Omental fat pad (tissue), 4 donors: ENCODE measurements around the gene WDFY4. TPM values are rescaled to one million over a fixed set of nuclear protein-coding genes. Genes with fewer than 3 reads are reported as not detected.

Experiments
- ATAC-seq: fragments of 150-250 bp; one replicate; pipeline ENCODE4 v1.9.1; 2016; ENCODE audit warnings: mild to moderate bottlenecking, moderate library complexity; ENCODE audit not compliant: low FRiP score
- DNase-seq: peaks from one replicate; pipeline ENCODE4 v3.0.0-alpha.2; 2019; ENCODE audit warnings: low spot score
- total RNA-seq, 4 donors: library from RNA; depleted of rRNA; stranded (reverse); fragments of >200 nt; gene quantifications; one replicate each; pipeline ENCODE4 v1.1.0, GENCODE V29; 2016
- TF ChIP-seq, protein P1 (sequence below), 3 donors: fragments of 450-650 bp; IDR thresholded peaks; one replicate each; pipeline ENCODE4 v1.5.1; 2016 to 2017; ENCODE audit warnings: antibody characterized with exemption in 3 of 3, mild to moderate bottlenecking in 3 of 3, moderate library complexity in 2 of 3

The WDFY4 gene
- total RNA-seq, 4 donors from 2014 or later: 6.8 to 21.4 (median 10.5) TPM

DNA sequence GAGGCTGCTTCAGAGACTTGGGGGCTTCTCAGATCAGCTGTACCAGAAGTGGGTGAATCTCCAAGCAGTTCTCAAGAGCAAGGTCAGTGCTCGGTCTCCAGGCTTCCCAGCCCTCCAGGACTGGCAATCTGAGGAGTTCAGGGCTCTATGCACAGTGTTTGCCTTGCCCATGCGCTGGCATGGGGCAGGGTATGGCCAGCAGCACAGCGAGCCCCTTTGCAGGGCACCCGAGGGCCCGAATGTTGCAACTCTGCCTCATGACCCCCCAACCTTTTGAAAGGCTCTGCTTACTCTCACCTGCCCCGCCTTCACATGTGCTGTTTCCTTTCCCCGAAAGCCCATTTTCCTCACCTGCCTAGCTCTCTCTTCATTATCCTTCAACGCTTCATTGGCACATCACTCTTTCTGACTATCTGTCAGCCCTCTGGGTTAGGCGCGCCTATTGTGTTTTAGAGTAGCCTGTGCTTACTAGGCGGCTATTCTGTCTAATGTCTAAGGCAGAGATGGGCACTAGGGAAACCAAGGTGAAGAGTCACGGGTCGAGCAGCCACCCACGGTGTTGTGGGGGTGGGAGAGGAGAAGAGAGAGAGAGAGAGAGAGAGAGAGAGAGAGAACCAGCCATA, 83.6 kb downstream of the WDFY4 start:
- TF ChIP-seq, protein P1, sequence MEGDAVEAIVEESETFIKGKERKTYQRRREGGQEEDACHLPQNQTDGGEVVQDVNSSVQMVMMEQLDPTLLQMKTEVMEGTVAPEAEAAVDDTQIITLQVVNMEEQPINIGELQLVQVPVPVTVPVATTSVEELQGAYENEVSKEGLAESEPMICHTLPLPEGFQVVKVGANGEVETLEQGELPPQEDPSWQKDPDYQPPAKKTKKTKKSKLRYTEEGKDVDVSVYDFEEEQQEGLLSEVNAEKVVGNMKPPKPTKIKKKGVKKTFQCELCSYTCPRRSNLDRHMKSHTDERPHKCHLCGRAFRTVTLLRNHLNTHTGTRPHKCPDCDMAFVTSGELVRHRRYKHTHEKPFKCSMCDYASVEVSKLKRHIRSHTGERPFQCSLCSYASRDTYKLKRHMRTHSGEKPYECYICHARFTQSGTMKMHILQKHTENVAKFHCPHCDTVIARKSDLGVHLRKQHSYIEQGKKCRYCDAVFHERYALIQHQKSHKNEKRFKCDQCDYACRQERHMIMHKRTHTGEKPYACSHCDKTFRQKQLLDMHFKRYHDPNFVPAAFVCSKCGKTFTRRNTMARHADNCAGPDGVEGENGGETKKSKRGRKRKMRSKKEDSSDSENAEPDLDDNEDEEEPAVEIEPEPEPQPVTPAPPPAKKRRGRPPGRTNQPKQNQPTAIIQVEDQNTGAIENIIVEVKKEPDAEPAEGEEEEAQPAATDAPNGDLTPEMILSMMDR (IDR thresholded peaks at IDR 0.05): no peak
- no peak for ATAC-seq

DNA sequence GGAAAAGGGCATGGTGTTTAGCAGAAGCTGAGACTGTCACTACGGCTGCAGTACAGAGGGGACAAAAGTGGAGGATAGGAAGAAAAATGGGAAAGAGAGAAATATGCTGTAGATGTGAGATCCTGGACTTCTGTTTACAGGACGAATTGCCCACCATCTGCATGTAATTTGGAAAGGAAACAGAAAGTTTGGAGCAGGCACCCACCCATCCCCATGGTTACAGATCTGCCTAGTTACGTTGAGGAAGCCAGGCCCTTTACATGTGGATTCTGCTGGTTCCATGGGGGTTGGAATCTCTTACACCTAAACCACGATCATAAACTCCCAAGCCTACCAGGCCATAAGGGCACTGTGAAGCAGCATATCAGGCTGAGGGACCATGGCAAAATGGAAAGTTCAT, 84.3 kb downstream of the WDFY4 start:
- ATAC-seq (no peak), DNase-seq (no peak)
- TF ChIP-seq, protein P1 (IDR thresholded peaks at IDR 0.05): no peak

More for the DNA sequence above, 83.6 kb downstream of the WDFY4 start:
- no peak for DNase-seq

DNA sequence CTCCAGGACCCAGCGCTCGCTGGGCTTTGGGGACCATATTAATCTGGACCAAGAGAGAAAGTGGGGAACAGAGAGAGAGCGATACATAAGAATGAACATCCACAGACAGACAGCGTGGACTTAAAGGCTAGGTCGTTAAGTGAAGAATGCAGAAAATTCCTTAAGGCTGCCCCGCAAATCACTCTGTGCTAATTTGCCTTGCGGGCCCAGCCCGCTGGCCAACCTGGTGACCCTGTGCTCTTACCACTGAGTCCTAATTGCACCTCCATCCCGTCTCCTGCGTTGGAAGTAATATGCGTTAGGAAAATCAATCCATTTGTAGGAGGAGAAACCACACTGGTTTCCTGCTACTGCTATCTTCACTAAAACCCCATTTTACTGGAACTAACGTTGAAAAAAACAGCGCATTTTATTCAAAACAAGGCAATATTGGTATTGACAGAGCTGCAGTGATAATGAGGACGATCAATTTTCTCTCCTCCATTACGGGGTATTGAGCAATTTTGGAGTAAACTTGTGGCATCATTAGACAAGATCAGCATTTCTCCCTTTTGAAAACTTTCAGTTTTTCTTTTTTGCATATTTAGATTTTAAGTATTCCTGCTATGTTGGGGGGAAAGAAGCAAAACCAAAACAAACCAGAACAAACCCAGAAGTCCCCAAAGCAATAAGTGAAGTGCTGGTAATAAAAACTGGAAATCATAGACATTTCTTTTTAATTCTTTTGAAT, 85.2 kb downstream of the WDFY4 start:
- TF ChIP-seq, protein P1 (IDR thresholded peaks at IDR 0.05): no peak
- no peak for DNase-seq
- no peak for ATAC-seq

DNA sequence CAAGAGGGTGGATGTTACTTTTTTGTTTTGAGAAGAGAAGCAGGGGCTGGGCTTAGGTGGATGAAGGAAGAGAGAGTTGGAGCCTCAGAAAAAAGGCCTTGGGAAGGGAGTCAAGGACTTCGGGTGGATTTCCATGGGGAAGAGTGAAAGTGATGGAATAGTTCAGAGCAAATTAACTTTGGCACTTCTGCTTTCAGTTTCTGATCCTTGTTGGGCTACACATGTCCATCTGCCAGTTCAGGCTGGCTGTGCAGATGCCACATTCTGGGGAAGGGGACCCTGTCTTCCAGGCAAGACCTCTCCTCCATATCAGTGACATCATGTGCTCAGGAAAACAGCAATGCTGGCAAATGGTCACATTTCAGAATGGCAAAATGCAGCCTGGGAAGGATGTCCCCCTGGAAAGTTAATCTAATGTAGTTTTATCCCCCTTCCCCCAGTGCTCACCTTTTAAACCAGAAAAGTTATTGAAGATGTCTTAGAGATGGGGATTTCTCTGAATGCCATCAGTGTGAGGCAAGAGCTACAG, 86.0 kb downstream of the WDFY4 start:
- no peak for DNase-seq
- no peak for ATAC-seq
- TF ChIP-seq, protein P1 (IDR thresholded peaks at IDR 0.05): no peak

DNA sequence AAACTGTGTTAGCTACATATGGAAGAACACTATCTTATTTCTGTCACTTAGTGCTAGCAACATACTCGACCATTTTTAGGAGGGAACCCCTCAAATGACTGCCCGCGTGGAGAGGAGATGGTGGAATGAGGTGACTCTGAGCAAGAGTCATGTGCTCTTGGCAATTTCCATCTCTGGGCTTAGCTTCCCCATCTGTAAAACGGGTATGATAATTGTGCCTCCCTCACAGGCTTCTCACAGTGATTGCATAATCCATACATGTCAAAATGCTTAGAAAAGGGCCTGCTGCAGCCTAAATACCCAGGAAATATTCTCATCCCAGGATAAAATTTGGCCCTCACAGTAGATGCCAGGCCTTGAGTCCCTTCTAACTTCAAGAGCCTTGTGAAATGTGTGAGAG, 86.6 kb downstream of the WDFY4 start:
- DNase-seq (no peak), ATAC-seq (no peak)
- TF ChIP-seq, protein P1 (IDR thresholded peaks at IDR 0.05): no peak

DNA sequence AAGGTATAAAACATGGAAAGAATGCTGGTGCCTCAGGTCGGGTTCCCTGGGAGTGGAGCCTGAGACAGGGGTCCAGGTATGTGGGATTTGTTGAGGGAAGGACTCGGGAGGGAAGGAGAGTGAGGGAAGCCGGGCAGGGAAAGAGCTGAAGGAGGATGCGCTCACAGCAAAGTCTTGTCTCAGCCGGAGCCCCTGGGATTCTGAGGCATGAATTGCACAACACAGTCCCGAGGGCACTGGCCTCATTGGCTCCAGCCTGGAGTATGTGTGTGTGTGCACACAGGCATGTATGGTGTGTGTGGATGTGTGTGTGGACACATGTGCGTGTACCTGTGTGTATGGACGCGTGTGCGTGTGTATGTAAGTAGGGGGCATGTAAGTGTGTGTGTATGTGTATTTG, 87.4 kb downstream of the WDFY4 start:
- TF ChIP-seq, protein P1 (IDR thresholded peaks at IDR 0.05): no peak
- no peak for DNase-seq
- no peak for ATAC-seq
